Measurements from ENCODE around the gene PTCD2.
"Not testable (repeated sequence)": the region's sequence is repeated elsewhere in the genome, so short reads cannot be mapped to it uniquely, and the experiment has no call there.

Gene PTCD2

GRCh38 chr5:72298136-72298535 is 22.0 kb upstream of the PTCD2 start:
- not testable (repeated sequence) for DNase-seq

- peak; percentile 5 to 20 for DNase-seq
Observed at GRCh38 chr5:72298711-72299110, 21.5 kb upstream of the PTCD2 start.

- DNase-seq, result no peak
Observed at GRCh38 chr5:72300590-72301339, 19.4 kb upstream of the PTCD2 start.

- DNase-seq, result no peak
Observed at GRCh38 chr5:72301557-72301956, 18.6 kb upstream of the PTCD2 start.

GRCh38 chr5:72302171-72302570 is 18.0 kb upstream of the PTCD2 start:
- no peak for DNase-seq

- no peak for DNase-seq
Observed at GRCh38 chr5:72305194-72306142, 14.7 kb upstream of the PTCD2 start.

GRCh38 chr5:72307573-72307967 is 12.6 kb upstream of the PTCD2 start:
- DNase-seq, result no peak

GRCh38 chr5:72307968-72308852 is 12.0 kb upstream of the PTCD2 start:
- peak; percentile 94 to 96 for DNase-seq

- DNase-seq, result no peak
Observed at GRCh38 chr5:72308853-72309191, 11.4 kb upstream of the PTCD2 start.

GRCh38 chr5:72313141-72313540 is 7.0 kb upstream of the PTCD2 start:
- no peak for DNase-seq

GRCh38 chr5:72314571-72315172 is 5.5 kb upstream of the PTCD2 start:
- no peak for DNase-seq

GRCh38 chr5:72319435-72319975 is 668 bp upstream of the PTCD2 start:
- not testable (repeated sequence) for DNase-seq

- DNase-seq, result no peak
Observed at GRCh38 chr5:72324189-72324825, 4.1 kb downstream of the PTCD2 start.

GRCh38 chr5:72325566-72326305 is 5.6 kb downstream of the PTCD2 start:
- no peak for DNase-seq

GRCh38 chr5:72326306-72326649 is 6.1 kb downstream of the PTCD2 start:
- DNase-seq, result no peak

GRCh38 chr5:72328172-72328571 is 8.0 kb downstream of the PTCD2 start:
- DNase-seq, result peak; percentile 9 to 54

- no peak for DNase-seq
Observed at GRCh38 chr5:72330712-72331111, 10.5 kb downstream of the PTCD2 start.

- no peak for DNase-seq
Observed at GRCh38 chr5:72337159-72337558, 17.0 kb downstream of the PTCD2 start.

GRCh38 chr5:72338689-72339209 is 18.6 kb downstream of the PTCD2 start:
- DNase-seq, result no peak

- DNase-seq, result no peak
Observed at GRCh38 chr5:72346398-72346797, 26.2 kb downstream of the PTCD2 start.

- DNase-seq, result no peak
Observed at GRCh38 chr5:72347801-72348308, 27.7 kb downstream of the PTCD2 start.
